Measurements from ENCODE around the gene AGPAT4. TPM values are rescaled to one million over a fixed set of nuclear protein-coding genes. Genes with fewer than 3 reads are reported as not detected.

The AGPAT4 gene
- total RNA-seq, 1 experiment from 2014 or later: 15.5 TPM

DNA sequence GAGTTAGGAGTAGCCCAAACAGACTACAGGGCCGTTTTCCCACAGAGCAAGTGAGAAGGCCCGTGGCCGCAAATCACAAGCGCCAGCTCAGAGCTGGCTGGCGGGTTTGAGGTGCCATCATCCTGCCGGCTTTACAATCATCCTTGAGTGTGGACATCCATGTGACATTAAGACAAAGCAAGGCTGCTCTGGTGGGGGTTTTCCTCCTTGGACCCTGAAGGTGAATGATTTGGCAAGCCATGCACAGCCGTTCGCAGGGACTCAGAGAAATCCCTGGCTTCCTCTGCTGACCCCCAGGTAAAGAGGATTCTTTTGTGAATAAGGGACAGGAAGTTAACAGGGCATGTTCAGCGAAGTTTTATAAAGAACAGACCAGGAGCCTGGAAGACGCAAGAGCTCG lies 137.2 kb downstream of the AGPAT4 start:
- BruUV-seq (replicated peaks): no TSS peak
- Histone ChIP-seq H4K20me1 (ENCODE audit: insufficient read depth) (no peaks in the 10 kb centered on the region), H3K9me2 (ENCODE audit: insufficient read depth) (no peaks in the 10 kb centered on the region), H3K27ac (ENCODE audit: low read depth, low read length) (no peak overlapping the region), H3K79me2 (ENCODE audit: insufficient read depth, low read length) (no peaks in the 10 kb centered on the region), H2AFZ (ENCODE audit: low read depth, low read length, poor library complexity, severe bottlenecking) (no peak overlapping the region), H3K27me3 (ENCODE audit: insufficient read depth, low read length) (no peaks in the 10 kb centered on the region), H3K36me3 (ENCODE audit: control insufficient read depth in 1 of 2, insufficient read depth in 2 of 2, low read length in 2 of 2) (no peaks in the 10 kb centered on the region; a peak in 1 of 4 replicates), H3K4me2 (ENCODE audit: low read length) (no peak overlapping the region), H3K4me3 (replicated peaks in 1 of 2; ENCODE audit: low read depth in 1 of 2, low read length in 2 of 2) (no peak overlapping the region), H3K9ac (ENCODE audit: low read length) (no peak overlapping the region), H3K9me3 (ENCODE audit: control insufficient read depth in 1 of 2, insufficient read depth in 1 of 2, low read depth in 1 of 2, low read length in 2 of 2) (no peaks in the 10 kb centered on the region), H3K4me1 (ENCODE audit: control insufficient read depth in 1 of 2, insufficient read depth in 2 of 2, low read length in 2 of 2) (no peaks in the 10 kb centered on the region)
- DNase-seq (ENCODE audit: low read depth, low spot score) (no peak), ATAC-seq (no peak)
- POLR2A ChIA-PET: no interaction called here
- intact Hi-C loops (cut with micrococcal nuclease): no loop called here
- RAD21 ChIA-PET (ENCODE audit: low non-redundant PET in 1 of 2, low total read pairs in 2 of 2, uncharacterized antibody in 2 of 2, unreplicated experiment in 2 of 2): no interaction called here
- TF ChIP-seq, protein P1, sequence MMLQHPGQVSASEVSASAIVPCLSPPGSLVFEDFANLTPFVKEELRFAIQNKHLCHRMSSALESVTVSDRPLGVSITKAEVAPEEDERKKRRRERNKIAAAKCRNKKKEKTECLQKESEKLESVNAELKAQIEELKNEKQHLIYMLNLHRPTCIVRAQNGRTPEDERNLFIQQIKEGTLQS (IDR thresholded peaks at IDR 0.05): no peak
- TF ChIP-seq JUND (IDR thresholded peaks at IDR 0.05): no peak
- CTCF ChIA-PET: no interaction called here

DNA sequence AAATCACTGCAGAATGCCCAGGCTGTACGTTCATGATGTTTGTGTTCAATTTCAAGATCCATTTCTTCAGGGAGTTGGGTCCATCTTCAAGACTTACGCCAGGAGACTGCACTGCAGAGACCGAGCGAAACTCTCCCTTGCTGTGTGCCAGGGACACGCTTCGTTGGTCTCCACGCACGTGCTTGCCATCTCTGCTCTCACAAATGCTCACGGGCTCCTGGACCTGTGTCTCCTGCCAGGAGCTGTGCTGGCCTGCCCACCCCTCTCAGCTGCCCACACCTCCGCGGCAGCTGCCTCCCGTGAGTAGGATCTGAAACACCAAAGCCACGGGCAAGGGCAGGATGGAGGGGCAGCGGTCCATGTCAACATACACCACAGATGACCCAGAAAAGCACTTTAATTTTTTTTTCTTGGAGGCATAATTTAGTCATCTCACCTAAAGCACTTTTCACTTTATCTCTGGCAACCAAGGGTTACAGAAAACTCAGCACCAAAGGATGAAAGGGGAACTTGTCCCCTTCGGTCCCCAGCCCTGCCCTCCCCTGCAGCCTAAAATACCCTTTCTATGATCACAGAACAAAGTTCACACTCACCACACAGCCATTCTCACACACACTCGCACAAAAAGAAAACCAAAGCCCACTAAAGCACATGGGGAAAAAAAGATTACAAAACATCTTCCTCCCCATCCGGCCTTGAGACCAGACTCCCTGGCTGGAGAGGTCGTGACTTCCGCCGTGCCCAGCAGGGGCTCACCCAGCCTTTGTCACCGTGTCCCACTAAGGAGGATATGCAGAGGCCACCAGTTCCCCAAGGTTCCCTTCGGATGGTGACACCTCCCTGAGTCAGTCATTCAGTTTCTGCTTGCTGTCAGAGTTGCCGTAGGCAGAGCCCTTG lies 137.9 kb downstream of the AGPAT4 start:
- Histone ChIP-seq H3K9ac (ENCODE audit: low read length) (no peak overlapping the region), H3K4me3 (replicated peaks in 1 of 2; ENCODE audit: low read depth in 1 of 2, low read length in 2 of 2) (no peak overlapping the region), H4K20me1 (ENCODE audit: insufficient read depth) (no peaks in the 10 kb centered on the region), H3K36me3 (ENCODE audit: control insufficient read depth in 1 of 2, insufficient read depth in 2 of 2, low read length in 2 of 2) (no peaks in the 10 kb centered on the region; a peak in 1 of 4 replicates), H3K9me2 (ENCODE audit: insufficient read depth) (no peaks in the 10 kb centered on the region), H3K27me3 (ENCODE audit: insufficient read depth, low read length) (no peaks in the 10 kb centered on the region), H3K79me2 (ENCODE audit: insufficient read depth, low read length) (no peaks in the 10 kb centered on the region), H3K9me3 (ENCODE audit: control insufficient read depth in 1 of 2, insufficient read depth in 1 of 2, low read depth in 1 of 2, low read length in 2 of 2) (no peaks in the 10 kb centered on the region), H3K4me1 (ENCODE audit: control insufficient read depth in 1 of 2, insufficient read depth in 2 of 2, low read length in 2 of 2) (no peaks in the 10 kb centered on the region), H3K4me2 (ENCODE audit: low read length) (no peak overlapping the region), H2AFZ (ENCODE audit: low read depth, low read length, poor library complexity, severe bottlenecking) (no peak overlapping the region), H3K27ac (ENCODE audit: low read depth, low read length) (no peak overlapping the region)
- DNase-seq (ENCODE audit: low read depth, low spot score) (no peak), ATAC-seq (no peak)
- ChIA-PET POLR2A (no interaction called here), RAD21 (ENCODE audit: low non-redundant PET in 1 of 2, low total read pairs in 2 of 2, uncharacterized antibody in 2 of 2, unreplicated experiment in 2 of 2) (no interaction called here), CTCF (no interaction called here)
- no TSS peak for BruUV-seq (replicated peaks)
- intact Hi-C loops (cut with micrococcal nuclease): no loop called here
- TF ChIP-seq, protein P2, sequence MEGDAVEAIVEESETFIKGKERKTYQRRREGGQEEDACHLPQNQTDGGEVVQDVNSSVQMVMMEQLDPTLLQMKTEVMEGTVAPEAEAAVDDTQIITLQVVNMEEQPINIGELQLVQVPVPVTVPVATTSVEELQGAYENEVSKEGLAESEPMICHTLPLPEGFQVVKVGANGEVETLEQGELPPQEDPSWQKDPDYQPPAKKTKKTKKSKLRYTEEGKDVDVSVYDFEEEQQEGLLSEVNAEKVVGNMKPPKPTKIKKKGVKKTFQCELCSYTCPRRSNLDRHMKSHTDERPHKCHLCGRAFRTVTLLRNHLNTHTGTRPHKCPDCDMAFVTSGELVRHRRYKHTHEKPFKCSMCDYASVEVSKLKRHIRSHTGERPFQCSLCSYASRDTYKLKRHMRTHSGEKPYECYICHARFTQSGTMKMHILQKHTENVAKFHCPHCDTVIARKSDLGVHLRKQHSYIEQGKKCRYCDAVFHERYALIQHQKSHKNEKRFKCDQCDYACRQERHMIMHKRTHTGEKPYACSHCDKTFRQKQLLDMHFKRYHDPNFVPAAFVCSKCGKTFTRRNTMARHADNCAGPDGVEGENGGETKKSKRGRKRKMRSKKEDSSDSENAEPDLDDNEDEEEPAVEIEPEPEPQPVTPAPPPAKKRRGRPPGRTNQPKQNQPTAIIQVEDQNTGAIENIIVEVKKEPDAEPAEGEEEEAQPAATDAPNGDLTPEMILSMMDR (IDR thresholded peaks at IDR 0.05 in 2 of 3, conservative IDR thresholded peaks at IDR 0.05 in 1 of 3; ENCODE audit: borderline replicate concordance in 1 of 3, insufficient read depth in 1 of 3, low read depth in 2 of 3, low read length in 2 of 3): no peak
- TF ChIP-seq, protein P3, sequence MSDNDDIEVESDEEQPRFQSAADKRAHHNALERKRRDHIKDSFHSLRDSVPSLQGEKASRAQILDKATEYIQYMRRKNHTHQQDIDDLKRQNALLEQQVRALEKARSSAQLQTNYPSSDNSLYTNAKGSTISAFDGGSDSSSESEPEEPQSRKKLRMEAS (IDR thresholded peaks at IDR 0.05): no peak
- no peak for TF ChIP-seq YY1 (IDR thresholded peaks at IDR 0.05; ENCODE audit: extremely low read depth, insufficient replicate concordance, low read depth, low read length)
- TF ChIP-seq CBX3 (IDR thresholded peaks at IDR 0.05; ENCODE audit: low read depth): no peak
- TF ChIP-seq JUND (IDR thresholded peaks at IDR 0.05): no peak
- TF ChIP-seq ELF1 (IDR thresholded peaks at IDR 0.05; ENCODE audit: borderline replicate concordance, low read depth): no peak
- TF ChIP-seq POLR2AphosphoS5 (IDR thresholded peaks at IDR 0.05; ENCODE audit: low read depth, low read length): no peak
- TF ChIP-seq FOSL1 (IDR thresholded peaks at IDR 0.05; ENCODE audit: low read depth): no peak
- TF ChIP-seq ZNF274 (IDR thresholded peaks at IDR 0.05; ENCODE audit: low read depth, low read length): no peak
- no peak for TF ChIP-seq TCF7L2 (IDR thresholded peaks at IDR 0.05; ENCODE audit: borderline replicate concordance, extremely low read depth, insufficient read depth, insufficient read length)
- TF ChIP-seq EZH2 (IDR thresholded peaks at IDR 0.05): no peak
- TF ChIP-seq EGR1 (IDR thresholded peaks at IDR 0.05; ENCODE audit: low read depth): no peak
- no peak for TF ChIP-seq RAD21 (IDR thresholded peaks at IDR 0.05; ENCODE audit: low read depth)
- no peak for TF ChIP-seq POLR2A (IDR thresholded peaks at IDR 0.05; ENCODE audit: borderline replicate concordance, extremely low read depth, insufficient read depth, insufficient read length)
- no peak for TF ChIP-seq SP1 (IDR thresholded peaks at IDR 0.05; ENCODE audit: low read depth)

Data from HCT116 (cell line).